PFSK-1 (cell line): ENCODE measurements around the gene XKR7.

Source experiments
- POLR2AphosphoS5 ChIP-seq: IDR thresholded peaks from 2 replicates; pipeline ENCODE4 v1.6.1; 2012; ENCODE audit warnings: low read depth, mild to moderate bottlenecking, control low read depth, low read length, moderate library complexity
- REST ChIP-seq, 2 experiments: IDR thresholded peaks; 2 replicates each; pipeline versions ENCODE4 v1.6.1 to v1.8.0; 2011 to 2012; ENCODE audit warnings: low read depth in 2 of 2, low read length in 2 of 2, control low read depth in 1 of 2, inconsistent platforms in 1 of 2, mild to moderate bottlenecking in 1 of 2, moderate library complexity in 1 of 2; ENCODE audit not compliant: insufficient read depth in 1 of 2
- SIN3A ChIP-seq: IDR thresholded peaks from 2 replicates; pipeline ENCODE4 v1.6.1; 2012; ENCODE audit warnings: mild to moderate bottlenecking, low read length, moderate library complexity, borderline replicate concordance; ENCODE audit not compliant: insufficient read depth
- TAF1 ChIP-seq: IDR thresholded peaks from 2 replicates; pipeline ENCODE4 v1.6.1; 2012; ENCODE audit warnings: low read length, control low read depth, borderline replicate concordance; ENCODE audit not compliant: insufficient read depth

GRCh38 chr20:31949877-31950646 lies 17.9 kb upstream of the XKR7 start:
- no peak for TF ChIP-seq TAF1
- no peak for TF ChIP-seq POLR2AphosphoS5
- no peak for TF ChIP-seq REST (IDR thresholded peaks at IDR 0.05; ENCODE audit: insufficient read depth in 1 of 2, low read depth in 2 of 2, low read length in 2 of 2)
- TF ChIP-seq SIN3A, result no peak
